HT-29 (cell line): Measurements from ENCODE around the gene PWP2. TPM values are rescaled to one million over a fixed set of nuclear protein-coding genes. Genes with fewer than 3 reads are reported as not detected.
"Not testable (repeated sequence)": the region's sequence is repeated elsewhere in the genome, so short reads cannot be mapped to it uniquely, and the experiment has no call there.

ENCODE experiments used
- DNase-seq: peaks from one replicate; pipeline ENCODE4 v3.0.0-alpha.2; 2015; ENCODE audit warnings: low spot score
- total RNA-seq: library from RNA; depleted of rRNA; stranded (reverse); fragments of >200 nt; shearing (Covaris generic); gene quantifications from 2 replicates; pipeline ENCODE4 v1.2.3, GENCODE V29; 2014

Gene PWP2
- total RNA-seq, 1 experiment from 2014 or later, result 6.7 TPM

DNA sequence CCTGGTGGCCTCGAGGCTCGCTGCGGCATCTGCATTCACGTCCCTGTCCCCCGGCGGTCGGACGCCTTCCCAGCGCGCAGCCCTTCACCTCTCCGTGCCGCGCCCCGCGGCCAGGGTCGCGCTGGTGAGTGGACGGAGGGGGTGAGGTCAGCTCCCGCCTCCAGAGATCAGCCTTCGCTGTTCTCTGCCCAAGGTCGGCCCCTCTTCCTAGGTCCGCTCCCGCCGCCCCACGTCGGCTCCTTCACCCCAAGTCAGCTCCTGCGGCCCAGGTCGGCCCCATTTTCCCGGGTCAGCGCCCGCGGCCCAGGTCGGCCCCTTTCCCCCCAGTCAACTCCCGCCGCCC, 26.5 kb downstream of the PWP2 start:
- not testable (repeated sequence) for DNase-seq

- not testable (repeated sequence) for DNase-seq
Observed at GRCh38 chr21:44134732-44135131, 27.5 kb downstream of the PWP2 start.

- not testable (repeated sequence) for DNase-seq
Observed at GRCh38 chr21:44138039-44138438, 30.8 kb downstream of the PWP2 start.

- not testable (repeated sequence) for DNase-seq
Observed at GRCh38 chr21:44139787-44140551, 32.8 kb downstream of the PWP2 start.

- DNase-seq, result not testable (repeated sequence)
Observed at GRCh38 chr21:44140552-44140932, 33.3 kb downstream of the PWP2 start.

DNA sequence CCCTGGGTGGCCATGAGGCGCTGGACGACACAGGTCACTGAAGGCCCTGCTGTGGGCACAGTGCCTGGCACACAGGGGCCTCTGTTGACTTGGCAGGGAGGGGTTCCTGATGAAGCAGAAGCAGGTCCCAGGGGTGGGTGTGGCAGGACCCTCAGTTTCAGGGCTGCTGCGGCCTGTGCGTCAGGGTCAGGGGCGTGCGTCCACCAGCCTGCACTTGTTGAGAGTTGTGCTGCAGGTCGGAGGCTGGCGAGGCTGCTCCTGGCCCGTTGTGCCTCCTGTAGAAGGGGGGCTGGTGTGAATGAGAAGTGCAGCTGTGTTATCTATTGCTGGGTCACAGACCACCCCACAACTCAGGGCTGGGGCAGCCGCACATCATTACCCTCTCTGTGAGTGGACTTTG, 35.3 kb downstream of the PWP2 start:
- not testable (repeated sequence) for DNase-seq

- not testable (repeated sequence) for DNase-seq
Observed at GRCh38 chr21:44143380-44143779, 36.2 kb downstream of the PWP2 start.

GRCh38 chr21:44143996-44144395, 36.8 kb downstream of the PWP2 start:
- DNase-seq, result not testable (repeated sequence)

GRCh38 chr21:44144784-44145602, 37.8 kb downstream of the PWP2 start:
- not testable (repeated sequence) for DNase-seq

- DNase-seq, result not testable (repeated sequence)
Observed at GRCh38 chr21:44145616-44146015, 38.4 kb downstream of the PWP2 start.

DNA sequence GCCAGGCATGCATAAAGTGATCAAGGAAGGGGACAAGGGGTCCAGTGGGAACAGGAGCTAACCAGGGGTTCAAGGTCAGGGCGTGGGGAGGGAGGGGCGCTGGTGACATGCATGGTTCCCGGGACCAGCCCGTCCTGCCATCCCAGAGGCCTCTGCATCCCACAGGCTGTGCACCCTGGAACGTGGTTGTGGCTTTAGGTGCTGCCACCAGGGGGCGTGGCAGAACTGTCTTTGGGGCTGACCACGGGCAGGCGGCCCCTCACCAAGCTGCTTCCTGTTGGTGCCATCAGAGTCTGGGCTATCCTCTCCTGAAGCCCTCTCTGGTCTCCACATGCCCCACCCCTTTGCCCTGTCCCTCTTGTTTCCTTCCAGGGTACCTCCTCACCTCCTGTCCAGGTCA, 39.9 kb downstream of the PWP2 start:
- DNase-seq, result not testable (repeated sequence)

DNA sequence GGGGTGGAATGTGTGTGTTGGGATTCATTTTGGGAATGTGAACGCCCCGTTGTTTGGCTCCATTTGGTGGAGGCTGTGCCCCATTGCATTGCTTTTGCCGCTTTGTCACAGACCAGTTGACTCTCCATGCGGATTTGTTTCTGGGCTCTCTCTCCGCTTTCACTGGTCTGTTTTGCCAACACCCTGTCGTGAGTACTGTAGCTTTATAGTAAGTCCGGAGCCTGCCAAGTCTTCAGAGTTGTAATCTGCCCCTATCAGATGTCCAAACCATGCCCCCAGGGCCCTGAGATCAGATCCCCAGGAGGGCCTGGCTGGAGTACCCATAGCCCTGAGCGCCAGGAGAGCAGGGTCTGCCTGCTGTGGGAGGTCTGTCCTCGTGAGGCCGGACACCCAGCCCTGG, 43.1 kb downstream of the PWP2 start:
- DNase-seq, result not testable (repeated sequence)

DNA sequence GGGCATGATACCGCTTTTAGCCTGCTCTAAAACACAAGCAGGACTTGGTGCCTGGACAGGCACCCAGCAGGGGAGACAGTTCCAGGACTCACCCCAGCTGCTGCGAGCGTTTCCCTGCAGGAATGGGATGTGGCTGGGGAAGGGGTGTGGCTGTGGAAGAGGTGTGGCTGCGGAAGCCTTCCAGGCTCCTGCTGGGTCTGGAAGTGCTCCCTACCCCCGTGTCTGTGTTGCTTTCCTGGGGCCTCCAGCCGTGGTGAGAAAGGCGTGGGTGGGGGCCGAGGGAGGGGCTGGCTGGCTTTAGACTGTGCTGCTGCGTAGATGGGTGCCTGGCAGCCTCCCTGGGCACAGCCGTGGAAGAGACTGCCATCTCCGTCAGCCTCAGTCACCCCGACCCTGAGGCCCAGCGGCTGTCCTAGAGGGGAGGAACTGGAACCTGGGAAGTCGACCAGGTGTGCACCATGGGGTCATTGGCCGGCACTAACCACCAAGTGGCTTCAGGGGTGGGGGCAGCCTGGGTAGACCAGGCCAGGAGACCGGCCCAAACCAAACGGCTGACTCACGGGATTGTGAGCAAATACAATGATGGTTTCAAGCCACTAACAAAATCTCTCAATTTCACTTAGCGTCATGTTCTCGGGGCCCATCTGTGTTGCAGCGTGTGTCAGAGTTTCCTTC, 46.2 kb downstream of the PWP2 start:
- DNase-seq, result not testable (repeated sequence)

- DNase-seq, result not testable (repeated sequence)
Observed at GRCh38 chr21:44153889-44154228, 46.7 kb downstream of the PWP2 start.

- not testable (repeated sequence) for DNase-seq
Observed at GRCh38 chr21:44154816-44155230, 47.6 kb downstream of the PWP2 start.

DNA sequence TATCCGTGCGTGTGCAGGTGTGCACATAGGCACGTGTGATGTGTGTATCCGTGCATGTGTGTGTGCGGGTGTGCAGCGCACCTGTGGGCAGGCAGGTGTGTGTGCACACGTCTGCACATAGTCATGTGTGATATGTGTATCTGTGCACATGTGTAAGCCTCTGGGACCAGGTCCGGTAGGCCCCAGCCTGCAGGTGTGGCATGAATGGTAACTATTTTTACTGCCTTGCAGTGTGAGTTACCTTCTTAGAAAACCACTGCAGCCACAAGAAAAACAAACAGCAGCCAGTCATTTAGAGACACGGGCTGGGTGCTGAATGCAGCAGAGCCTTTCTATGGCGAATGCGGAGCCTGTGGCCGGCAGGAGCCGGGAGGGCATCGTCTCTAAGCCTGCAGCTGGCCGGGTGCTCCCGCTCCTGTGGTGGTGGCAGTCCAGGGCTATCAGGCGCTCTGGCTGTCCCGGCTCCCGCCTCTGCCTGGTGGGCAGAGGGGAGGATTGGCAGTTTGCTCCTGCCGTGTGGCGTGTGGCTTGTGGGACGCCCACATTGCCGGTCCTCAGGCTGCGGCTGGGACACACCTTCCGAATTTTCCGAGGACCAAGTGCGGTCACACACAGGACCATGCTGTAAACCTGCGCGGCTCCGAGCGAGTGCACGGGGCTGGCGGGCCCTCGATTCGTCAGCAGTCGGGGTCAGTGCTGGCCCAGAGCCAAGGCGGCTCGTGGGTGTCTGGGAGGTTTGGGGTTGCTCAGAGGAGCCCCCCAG, 48.2 kb downstream of the PWP2 start:
- DNase-seq, result not testable (repeated sequence)

DNA sequence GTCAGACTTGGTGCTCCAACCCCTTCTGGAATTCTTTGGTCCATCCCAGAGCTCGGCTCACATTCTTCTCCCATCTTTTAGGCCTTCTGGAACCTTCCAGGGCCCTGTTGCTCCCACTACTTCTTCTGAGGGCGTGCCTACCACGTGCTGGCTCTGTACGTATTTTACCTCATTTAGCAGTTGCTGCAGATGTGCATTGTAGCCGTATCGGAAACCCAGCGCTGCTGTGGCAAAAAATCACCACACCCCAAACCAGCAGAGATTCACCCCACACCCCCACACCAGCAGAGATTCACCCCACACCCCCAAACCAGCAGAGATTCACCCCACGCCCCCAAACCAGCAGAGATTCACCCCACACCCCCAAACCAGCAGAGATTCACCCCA, 48.8 kb downstream of the PWP2 start:
- DNase-seq, result not testable (repeated sequence)

- DNase-seq, result not testable (repeated sequence)
Observed at GRCh38 chr21:44157439-44158081, 50.4 kb downstream of the PWP2 start.

- not testable (repeated sequence) for DNase-seq
Observed at GRCh38 chr21:44158082-44158468, 50.9 kb downstream of the PWP2 start.

- not testable (repeated sequence) for DNase-seq
Observed at GRCh38 chr21:44159349-44160297, 52.4 kb downstream of the PWP2 start.
